ENCODE measurements around the gene REPS2. TPM values are rescaled to one million over a fixed set of nuclear protein-coding genes. Genes with fewer than 3 reads are reported as not detected.

REPS2 gene
- total RNA-seq, 4 donors from 2014 or later = 4.0 to 12.6 (median 5.0) TPM

GRCh38 chrX:17075004-17075403 is 128.5 kb downstream of the REPS2 start:
- DNase-seq (ENCODE audit: low spot score) = no peak
- no peak for ATAC-seq (ENCODE audit: low FRiP score)
- TF ChIP-seq, protein P1, sequence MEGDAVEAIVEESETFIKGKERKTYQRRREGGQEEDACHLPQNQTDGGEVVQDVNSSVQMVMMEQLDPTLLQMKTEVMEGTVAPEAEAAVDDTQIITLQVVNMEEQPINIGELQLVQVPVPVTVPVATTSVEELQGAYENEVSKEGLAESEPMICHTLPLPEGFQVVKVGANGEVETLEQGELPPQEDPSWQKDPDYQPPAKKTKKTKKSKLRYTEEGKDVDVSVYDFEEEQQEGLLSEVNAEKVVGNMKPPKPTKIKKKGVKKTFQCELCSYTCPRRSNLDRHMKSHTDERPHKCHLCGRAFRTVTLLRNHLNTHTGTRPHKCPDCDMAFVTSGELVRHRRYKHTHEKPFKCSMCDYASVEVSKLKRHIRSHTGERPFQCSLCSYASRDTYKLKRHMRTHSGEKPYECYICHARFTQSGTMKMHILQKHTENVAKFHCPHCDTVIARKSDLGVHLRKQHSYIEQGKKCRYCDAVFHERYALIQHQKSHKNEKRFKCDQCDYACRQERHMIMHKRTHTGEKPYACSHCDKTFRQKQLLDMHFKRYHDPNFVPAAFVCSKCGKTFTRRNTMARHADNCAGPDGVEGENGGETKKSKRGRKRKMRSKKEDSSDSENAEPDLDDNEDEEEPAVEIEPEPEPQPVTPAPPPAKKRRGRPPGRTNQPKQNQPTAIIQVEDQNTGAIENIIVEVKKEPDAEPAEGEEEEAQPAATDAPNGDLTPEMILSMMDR (IDR thresholded peaks at IDR 0.05) = no peak

DNA sequence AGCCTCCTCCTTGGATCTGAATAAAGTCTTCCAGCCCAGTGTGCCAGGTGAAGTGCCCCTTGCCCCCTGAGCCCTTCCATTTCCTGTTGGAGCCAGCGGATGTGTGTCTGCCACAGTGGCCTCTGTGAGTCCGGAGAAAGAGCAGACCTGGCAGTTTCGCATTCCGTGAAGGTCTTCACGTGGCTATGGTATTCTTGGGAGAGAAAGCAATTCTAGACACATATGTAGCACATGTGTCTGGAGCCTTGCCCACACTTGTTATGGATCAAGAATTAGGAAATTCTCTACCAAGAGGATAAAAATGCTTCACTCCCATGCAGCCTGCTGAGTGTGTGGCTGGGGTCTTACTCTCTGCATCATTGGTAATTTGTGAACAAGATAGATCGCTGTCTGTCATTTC is 130.9 kb downstream of the REPS2 start:
- TF ChIP-seq, protein P1 (IDR thresholded peaks at IDR 0.05) = no peak
- ATAC-seq (ENCODE audit: low FRiP score) = no peak
- DNase-seq (ENCODE audit: low spot score) = no peak

GRCh38 chrX:17078031-17078720 is 131.7 kb downstream of the REPS2 start:
- ATAC-seq (ENCODE audit: low FRiP score) = no peak
- TF ChIP-seq, protein P1 (IDR thresholded peaks at IDR 0.05) = no peak
- no peak for DNase-seq (ENCODE audit: low spot score)

DNA sequence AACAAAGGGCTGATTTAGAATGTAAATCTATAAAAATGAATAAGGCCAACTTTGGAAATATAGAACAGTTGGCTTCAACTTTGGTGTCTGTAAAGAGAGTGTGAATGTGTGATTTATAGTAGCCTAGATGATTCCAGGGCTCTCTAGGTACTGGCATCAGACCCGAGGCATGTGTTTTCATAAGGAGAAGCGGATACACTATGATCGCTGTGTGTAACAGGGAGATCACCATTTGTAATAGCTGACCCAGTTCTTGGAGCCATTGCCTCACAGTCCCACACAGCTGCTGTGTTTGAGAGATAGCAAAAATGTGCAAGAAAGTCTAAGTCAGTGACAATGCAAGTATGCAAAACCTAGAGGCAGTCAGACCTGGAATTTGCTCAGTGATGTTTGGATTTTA is 135.1 kb downstream of the REPS2 start:
- ATAC-seq (ENCODE audit: low FRiP score) = no peak
- TF ChIP-seq, protein P1 (IDR thresholded peaks at IDR 0.05) = no peak
- no peak for DNase-seq (ENCODE audit: low spot score)

DNA sequence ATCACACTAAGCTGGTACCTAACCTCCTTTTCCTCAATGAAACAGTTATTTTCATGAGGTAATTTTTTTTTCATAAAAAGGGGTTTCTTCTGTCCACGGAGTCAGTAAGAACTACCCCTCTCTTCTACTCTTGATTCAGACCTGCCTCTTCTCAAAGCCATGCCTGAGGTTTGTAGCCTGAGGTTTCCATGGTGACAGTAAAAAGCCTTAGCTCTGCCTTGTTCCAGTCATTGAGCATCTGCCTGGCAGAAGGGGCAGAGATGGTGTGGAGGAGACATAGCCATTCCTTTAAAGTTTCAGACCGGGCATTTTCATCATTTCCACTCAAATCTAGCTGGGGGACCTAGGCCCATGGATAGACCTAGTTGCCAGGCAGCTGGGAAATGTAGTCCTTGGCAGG is 135.5 kb downstream of the REPS2 start:
- no peak for ATAC-seq (ENCODE audit: low FRiP score)
- TF ChIP-seq, protein P1 (IDR thresholded peaks at IDR 0.05) = no peak
- DNase-seq (ENCODE audit: low spot score) = no peak

DNA sequence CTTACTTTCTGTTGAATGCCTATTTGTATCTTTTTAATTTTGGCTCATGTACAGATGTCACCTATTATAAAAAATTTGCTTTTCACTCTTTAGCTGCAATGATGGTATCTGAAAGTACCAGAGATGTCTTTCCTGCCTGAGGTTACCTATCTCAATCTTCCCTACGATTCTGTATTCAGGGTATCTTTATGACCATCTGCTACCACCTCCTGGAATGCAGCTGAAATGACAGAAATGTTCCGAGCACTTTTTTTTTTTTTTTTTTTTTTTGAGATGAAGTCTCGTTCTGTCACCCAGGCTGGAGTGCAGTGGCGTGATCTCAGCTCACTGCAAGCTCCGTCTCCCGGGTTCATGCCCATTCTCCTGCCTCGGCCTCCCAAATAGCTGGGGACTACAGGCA is 136.4 kb downstream of the REPS2 start:
- DNase-seq (ENCODE audit: low spot score) (no peak), ATAC-seq (ENCODE audit: low FRiP score) (no peak)
- TF ChIP-seq, protein P1 (IDR thresholded peaks at IDR 0.05) = no peak

DNA sequence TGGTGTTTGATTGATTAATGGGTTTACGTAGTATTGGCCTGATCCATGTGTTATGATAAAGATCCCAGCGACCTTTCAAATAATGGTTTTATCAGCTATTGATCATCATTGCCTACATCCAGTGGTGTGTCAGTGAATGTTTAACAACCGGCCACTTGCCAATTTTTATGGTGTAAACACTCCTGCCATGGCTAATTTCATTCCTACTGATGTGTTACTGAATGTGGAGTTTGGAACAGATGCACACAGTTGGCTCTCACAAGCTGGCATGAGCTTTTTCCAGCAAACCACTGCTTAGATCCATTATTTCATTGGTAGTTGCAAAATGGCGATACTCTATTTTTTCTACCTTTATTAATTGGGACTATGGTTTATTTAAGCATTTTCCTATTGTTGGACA is 139.9 kb downstream of the REPS2 start:
- no peak for DNase-seq (ENCODE audit: low spot score)
- TF ChIP-seq, protein P1 (IDR thresholded peaks at IDR 0.05) = no peak
- ATAC-seq (ENCODE audit: low FRiP score) = no peak
